ENCODE results near the gene RASAL1. TPM values are rescaled to one million over a fixed set of nuclear protein-coding genes. Genes with fewer than 3 reads are reported as not detected.
A peak's percentile ranks its signal among the peaks of the same experiment; 100 is the strongest.

RASAL1 gene
- total RNA-seq, 2 experiments from 2014 or later, result 1.2 to 2.7 TPM

DNA sequence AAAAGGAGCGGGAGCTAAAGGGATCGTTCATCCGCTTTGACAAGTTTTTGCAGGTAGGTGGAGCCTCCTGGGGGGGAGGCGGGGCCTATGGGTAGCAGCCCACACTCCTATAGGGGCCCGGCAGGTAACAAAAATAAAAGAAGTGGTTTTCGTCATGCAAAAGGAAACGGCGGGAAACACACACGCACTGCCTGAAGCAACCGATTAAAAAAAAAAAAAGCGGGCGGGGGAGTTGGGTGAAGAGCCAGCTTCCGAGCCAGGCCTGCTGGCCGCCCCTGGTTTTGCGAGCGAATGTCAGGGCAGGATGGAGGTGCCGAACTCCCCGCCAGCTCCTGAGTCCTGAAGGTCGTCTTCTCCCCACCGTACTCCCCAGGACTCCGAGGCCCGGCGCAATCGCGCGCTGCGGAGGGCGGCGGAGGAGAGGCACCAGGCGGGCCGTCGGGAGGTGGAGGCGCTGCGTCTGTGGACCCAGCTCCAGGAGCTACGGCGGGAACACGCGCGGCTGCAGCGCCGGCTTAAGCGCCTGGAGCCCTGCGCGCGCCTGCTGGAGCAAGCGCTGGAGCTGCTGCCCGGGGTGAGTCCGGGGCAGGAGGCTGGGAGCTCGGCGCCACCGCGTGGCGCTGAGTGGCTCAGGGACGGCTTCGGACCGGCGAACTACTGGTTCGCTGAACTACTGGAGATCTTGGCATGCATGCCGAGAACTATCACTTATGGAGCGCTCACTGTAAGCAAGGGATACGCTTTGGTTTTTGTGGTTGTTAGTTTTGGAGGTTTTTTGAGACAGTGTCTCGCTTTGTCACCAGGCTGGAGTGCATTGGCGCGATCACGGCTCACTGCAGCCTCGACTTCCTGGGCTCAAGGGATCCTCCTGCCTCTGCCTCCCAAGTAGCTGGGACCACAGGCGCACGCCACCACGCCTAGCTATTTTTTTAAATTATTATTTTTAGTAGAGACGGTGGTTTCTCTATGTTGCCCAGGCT lies 17.6 kb upstream of the RASAL1 start:
- Mint-ChIP-seq H3K4me1 (ENCODE audit: low read depth) (peaks cover 29% of the 10 kb centered on the region), H3K4me3 (peak overlapping the region; percentile 89), H3K27me3 (no peaks in the 10 kb centered on the region), H3K9me3 (no peaks in the 10 kb centered on the region), H3K36me3 (ENCODE audit: low read depth) (peaks cover 12% of the 10 kb centered on the region), H3K27ac (peak overlapping the region; percentile 84)
- POLR2A ChIA-PET, result interaction anchor here (0.7 to 1.6 kb wide), 7 partner anchors 17 to 104 kb away, joined by 3 to 6 read pairs (median 3); partner anchors contain the start of gene DDX54
- ATAC-seq (ENCODE audit: poor library complexity) (peak; percentile 94), DNase-seq (peak; percentile 34 to 88 (median 63))
- peaks cover 2% of the 10 kb centered on the region for H3K36me3 ChIP-seq (ENCODE audit: insufficient read depth, low read length)
- no peaks in the 10 kb centered on the region for H3K9me3 ChIP-seq (ENCODE audit: control insufficient read depth in 1 of 2, insufficient read depth in 1 of 2, low read length in 2 of 2)
- peaks cover 34% of the 10 kb centered on the region for H3K4me1 ChIP-seq (ENCODE audit: insufficient read depth, low read length)
- intact Hi-C loops (cut with DNase I, micrococcal nuclease), result loop anchor here (1.0 to 10.0 kb wide), 7 partner anchors 17 to 104 kb away; partner anchors contain the start of gene DTX1 (in 1 of the 2)
- peaks cover 0 to 2% of the 10 kb centered on the region in 2 experiments for H3K27me3 ChIP-seq (ENCODE audit: control insufficient read depth in 1 of 2, insufficient read depth in 2 of 2, low read length in 2 of 2)
- TF ChIP-seq, protein P1, sequence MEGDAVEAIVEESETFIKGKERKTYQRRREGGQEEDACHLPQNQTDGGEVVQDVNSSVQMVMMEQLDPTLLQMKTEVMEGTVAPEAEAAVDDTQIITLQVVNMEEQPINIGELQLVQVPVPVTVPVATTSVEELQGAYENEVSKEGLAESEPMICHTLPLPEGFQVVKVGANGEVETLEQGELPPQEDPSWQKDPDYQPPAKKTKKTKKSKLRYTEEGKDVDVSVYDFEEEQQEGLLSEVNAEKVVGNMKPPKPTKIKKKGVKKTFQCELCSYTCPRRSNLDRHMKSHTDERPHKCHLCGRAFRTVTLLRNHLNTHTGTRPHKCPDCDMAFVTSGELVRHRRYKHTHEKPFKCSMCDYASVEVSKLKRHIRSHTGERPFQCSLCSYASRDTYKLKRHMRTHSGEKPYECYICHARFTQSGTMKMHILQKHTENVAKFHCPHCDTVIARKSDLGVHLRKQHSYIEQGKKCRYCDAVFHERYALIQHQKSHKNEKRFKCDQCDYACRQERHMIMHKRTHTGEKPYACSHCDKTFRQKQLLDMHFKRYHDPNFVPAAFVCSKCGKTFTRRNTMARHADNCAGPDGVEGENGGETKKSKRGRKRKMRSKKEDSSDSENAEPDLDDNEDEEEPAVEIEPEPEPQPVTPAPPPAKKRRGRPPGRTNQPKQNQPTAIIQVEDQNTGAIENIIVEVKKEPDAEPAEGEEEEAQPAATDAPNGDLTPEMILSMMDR (IDR thresholded peaks at IDR 0.05), result no peak
- H3K27ac ChIP-seq (ENCODE audit: low read depth in 1 of 2, low read length in 2 of 2), result no peak overlapping the region
- H3K4me3 ChIP-seq (ENCODE audit: low read length), result peak overlapping the region; percentile 53
- CTCF ChIA-PET, result interaction anchor here (0.8 to 2.3 kb wide), 6 partner anchors 15 to 160 kb away, joined by 3 to 12 read pairs (median 6); partner anchors contain the start of gene RASAL1

DNA sequence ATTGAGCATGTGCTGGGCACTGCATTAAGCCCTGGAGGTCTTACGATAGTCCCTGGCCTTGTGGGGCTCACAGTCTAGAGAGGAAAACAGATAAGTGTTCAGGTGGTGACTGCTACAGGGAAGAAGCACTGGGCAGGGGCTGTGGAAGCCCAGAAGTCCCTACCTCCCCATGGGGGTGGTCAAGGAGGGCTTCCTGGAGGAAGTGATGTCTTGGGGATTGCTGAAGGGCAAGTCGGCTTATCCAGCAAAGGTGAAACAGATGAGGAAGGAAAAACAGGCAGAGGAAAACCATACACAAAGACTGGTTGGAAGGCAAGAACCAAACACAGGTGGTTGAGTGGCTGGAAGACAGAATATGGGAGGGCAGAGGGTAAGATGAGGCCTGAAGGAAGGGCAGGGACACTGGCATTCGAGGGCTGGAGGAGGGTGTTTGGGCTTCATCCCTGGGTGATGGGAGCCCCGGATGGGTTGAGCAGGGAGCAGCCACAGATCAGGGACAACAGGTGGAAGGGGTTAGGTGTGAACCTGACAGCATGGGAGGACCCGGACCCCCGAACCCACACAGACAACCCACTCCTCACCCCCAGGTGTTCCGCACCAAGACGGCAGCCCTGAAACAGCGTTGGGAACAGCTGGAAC lies 16.8 kb upstream of the RASAL1 start:
- peaks cover 34% of the 10 kb centered on the region for H3K4me1 ChIP-seq (ENCODE audit: insufficient read depth, low read length)
- ChIA-PET CTCF (interaction anchor here (1.0 to 2.1 kb wide), 3 partner anchors 16 to 160 kb away, joined by 5 to 12 read pairs (median 6); partner anchors contain the start of gene RASAL1), POLR2A (interaction anchor here (0.9 to 1.6 kb wide), 4 partner anchors 32 to 104 kb away, joined by 3 to 6 read pairs (median 3); partner anchors contain the start of gene DDX54)
- intact Hi-C loops (cut with DNase I, micrococcal nuclease), result loop anchor here (1.0 to 10.0 kb wide), 7 partner anchors 16 to 104 kb away; partner anchors contain the start of gene DTX1 (in 1 of the 2)
- Mint-ChIP-seq H3K9me3 (no peaks in the 10 kb centered on the region), H3K4me1 (ENCODE audit: low read depth) (peaks cover 29% of the 10 kb centered on the region), H3K36me3 (ENCODE audit: low read depth) (peaks cover 5% of the 10 kb centered on the region), H3K27ac (peak overlapping the region; percentile 84), H3K27me3 (no peaks in the 10 kb centered on the region), H3K4me3 (peak overlapping the region; percentile 89)
- peaks cover 0 to 5% of the 10 kb centered on the region in 2 experiments for H3K9me3 ChIP-seq (ENCODE audit: control insufficient read depth in 1 of 2, insufficient read depth in 1 of 2, low read length in 2 of 2)
- TF ChIP-seq, protein P1 (IDR thresholded peaks at IDR 0.05), result no peak
- peaks cover 0 to 2% of the 10 kb centered on the region in 2 experiments for H3K27me3 ChIP-seq (ENCODE audit: control insufficient read depth in 1 of 2, insufficient read depth in 2 of 2, low read length in 2 of 2)
- H3K36me3 ChIP-seq (ENCODE audit: insufficient read depth, low read length), result no peaks in the 10 kb centered on the region
- no peak overlapping the region for H3K27ac ChIP-seq (ENCODE audit: low read depth in 1 of 2, low read length in 2 of 2)
- H3K4me3 ChIP-seq (ENCODE audit: low read length), result peak overlapping the region; percentile 53
- ATAC-seq (ENCODE audit: poor library complexity) (no peak), DNase-seq (peak in 1 of 14 experiments; percentile 10)

- intact Hi-C loops (cut with DNase I, micrococcal nuclease), result loop anchor here (1.0 to 10.0 kb wide), 7 partner anchors 15 to 103 kb away; partner anchors contain the start of gene DTX1 (in 1 of the 2)
- ChIA-PET CTCF (no interaction called here), POLR2A (interaction anchor here (1.6 kb wide), 1 partner anchor 33 kb away, joined by 6 read pairs; the partner anchor contains the start of gene DDX54)
- ATAC-seq (ENCODE audit: poor library complexity) (no peak), DNase-seq (peak in 1 of 14 experiments; percentile 11)
- peak overlapping the region; percentile 84 for H3K27ac Mint-ChIP-seq
- H3K4me3 ChIP-seq (ENCODE audit: low read length), result no peak overlapping the region
- no peaks in the 10 kb centered on the region for H3K36me3 Mint-ChIP-seq (ENCODE audit: low read depth)
- no peaks in the 10 kb centered on the region for H3K36me3 ChIP-seq (ENCODE audit: insufficient read depth, low read length)
- H3K27me3 ChIP-seq (ENCODE audit: control insufficient read depth in 1 of 2, insufficient read depth in 2 of 2, low read length in 2 of 2), result peaks cover 0 to 2% of the 10 kb centered on the region in 2 experiments
- no peaks in the 10 kb centered on the region for H3K9me3 Mint-ChIP-seq
- peaks cover 34% of the 10 kb centered on the region for H3K4me1 ChIP-seq (ENCODE audit: insufficient read depth, low read length)
- H3K27ac ChIP-seq (ENCODE audit: low read depth in 1 of 2, low read length in 2 of 2), result no peak overlapping the region
- H3K4me1 Mint-ChIP-seq (ENCODE audit: low read depth), result peaks cover 26% of the 10 kb centered on the region
- TF ChIP-seq, protein P1 (IDR thresholded peaks at IDR 0.05), result no peak
- H3K27me3 Mint-ChIP-seq, result no peaks in the 10 kb centered on the region
- H3K4me3 Mint-ChIP-seq, result peak overlapping the region; percentile 89
- peaks cover 0 to 5% of the 10 kb centered on the region in 2 experiments for H3K9me3 ChIP-seq (ENCODE audit: control insufficient read depth in 1 of 2, insufficient read depth in 1 of 2, low read length in 2 of 2)
Observed at GRCh38 chr12:113151655-113152054, 16.1 kb upstream of the RASAL1 start.

Measured in CD4-positive, alpha-beta T cell (primary cell).